GM12875 (cell line): ENCODE results near the gene ACE.

Source experiments
- H3K4me3 ChIP-seq: one replicate; pipeline ENCODE4 v1.5.1; 2011; ENCODE audit warnings: low read depth, low read length, control low read depth
- TF ChIP-seq, protein P1 (sequence below): IDR thresholded peaks from 2 replicates; pipeline ENCODE4 v1.5.1; 2011; ENCODE audit warnings: low read depth, mild to moderate bottlenecking, control low read depth, inconsistent platforms, low read length, moderate library complexity, borderline replicate concordance; ENCODE audit not compliant: insufficient read depth

The ACE gene

DNA sequence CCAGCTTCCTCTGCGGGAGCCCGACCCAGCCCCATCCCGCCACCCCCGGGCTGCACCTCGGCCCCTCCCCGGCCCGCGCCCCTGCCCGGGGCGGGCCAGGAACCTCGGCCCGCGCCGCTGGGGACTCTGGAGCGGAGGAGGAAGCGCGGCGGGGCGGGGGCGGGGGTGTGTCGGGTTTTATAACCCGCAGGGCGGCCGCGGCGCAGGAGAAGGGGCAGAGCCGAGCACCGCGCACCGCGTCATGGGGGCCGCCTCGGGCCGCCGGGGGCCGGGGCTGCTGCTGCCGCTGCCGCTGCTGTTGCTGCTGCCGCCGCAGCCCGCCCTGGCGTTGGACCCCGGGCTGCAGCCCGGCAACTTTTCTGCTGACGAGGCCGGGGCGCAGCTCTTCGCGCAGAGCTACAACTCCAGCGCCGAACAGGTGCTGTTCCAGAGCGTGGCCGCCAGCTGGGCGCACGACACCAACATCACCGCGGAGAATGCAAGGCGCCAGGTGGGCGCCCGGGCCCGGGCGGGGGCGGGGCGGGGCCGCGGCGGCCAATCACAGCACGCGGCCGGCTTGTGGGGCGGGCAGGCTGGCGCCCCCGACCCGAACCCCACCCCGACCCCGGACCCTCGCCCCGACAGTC is at the start of gene ACE:
TSS of gene ACE (plus strand) at position 208 of the 626 bp plus-strand sequence. CDS start at position 242, 34 bp downstream.
- H3K4me3 ChIP-seq, result no peak within 1 kb of the TSS
- TF ChIP-seq, protein P1, sequence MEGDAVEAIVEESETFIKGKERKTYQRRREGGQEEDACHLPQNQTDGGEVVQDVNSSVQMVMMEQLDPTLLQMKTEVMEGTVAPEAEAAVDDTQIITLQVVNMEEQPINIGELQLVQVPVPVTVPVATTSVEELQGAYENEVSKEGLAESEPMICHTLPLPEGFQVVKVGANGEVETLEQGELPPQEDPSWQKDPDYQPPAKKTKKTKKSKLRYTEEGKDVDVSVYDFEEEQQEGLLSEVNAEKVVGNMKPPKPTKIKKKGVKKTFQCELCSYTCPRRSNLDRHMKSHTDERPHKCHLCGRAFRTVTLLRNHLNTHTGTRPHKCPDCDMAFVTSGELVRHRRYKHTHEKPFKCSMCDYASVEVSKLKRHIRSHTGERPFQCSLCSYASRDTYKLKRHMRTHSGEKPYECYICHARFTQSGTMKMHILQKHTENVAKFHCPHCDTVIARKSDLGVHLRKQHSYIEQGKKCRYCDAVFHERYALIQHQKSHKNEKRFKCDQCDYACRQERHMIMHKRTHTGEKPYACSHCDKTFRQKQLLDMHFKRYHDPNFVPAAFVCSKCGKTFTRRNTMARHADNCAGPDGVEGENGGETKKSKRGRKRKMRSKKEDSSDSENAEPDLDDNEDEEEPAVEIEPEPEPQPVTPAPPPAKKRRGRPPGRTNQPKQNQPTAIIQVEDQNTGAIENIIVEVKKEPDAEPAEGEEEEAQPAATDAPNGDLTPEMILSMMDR, result no peak

- TF ChIP-seq, protein P1, result no peak
- no peak overlapping the region for H3K4me3 ChIP-seq
These were observed 47.1 kb upstream of the ACE start for GRCh38 chr17:63429766-63430165.

DNA sequence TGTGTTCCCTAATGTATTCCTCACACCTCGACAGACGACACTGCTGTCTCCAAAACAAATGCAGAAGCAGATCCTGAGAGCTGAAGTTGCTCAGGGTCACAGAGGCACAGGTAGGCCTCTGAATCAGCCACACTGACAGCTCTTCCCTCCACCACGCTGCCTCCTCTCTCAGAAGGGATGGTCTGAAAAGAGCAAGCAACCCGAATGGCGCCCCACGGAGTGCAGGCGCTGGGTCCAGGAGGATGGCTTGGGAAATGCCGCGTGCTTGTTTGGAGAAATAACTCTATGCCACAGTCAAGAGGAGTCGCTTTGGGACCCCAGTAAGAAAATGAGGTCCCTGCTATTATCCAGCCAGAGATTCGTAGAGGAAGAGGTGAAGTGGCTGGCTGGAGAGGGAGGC is 46.6 kb upstream of the ACE start:
- TF ChIP-seq, protein P1, result no peak
- no peak overlapping the region for H3K4me3 ChIP-seq

GRCh38 chr17:63431618-63431938 is 45.3 kb upstream of the ACE start:
- H3K4me3 ChIP-seq, result no peak overlapping the region
- TF ChIP-seq, protein P1, result no peak

DNA sequence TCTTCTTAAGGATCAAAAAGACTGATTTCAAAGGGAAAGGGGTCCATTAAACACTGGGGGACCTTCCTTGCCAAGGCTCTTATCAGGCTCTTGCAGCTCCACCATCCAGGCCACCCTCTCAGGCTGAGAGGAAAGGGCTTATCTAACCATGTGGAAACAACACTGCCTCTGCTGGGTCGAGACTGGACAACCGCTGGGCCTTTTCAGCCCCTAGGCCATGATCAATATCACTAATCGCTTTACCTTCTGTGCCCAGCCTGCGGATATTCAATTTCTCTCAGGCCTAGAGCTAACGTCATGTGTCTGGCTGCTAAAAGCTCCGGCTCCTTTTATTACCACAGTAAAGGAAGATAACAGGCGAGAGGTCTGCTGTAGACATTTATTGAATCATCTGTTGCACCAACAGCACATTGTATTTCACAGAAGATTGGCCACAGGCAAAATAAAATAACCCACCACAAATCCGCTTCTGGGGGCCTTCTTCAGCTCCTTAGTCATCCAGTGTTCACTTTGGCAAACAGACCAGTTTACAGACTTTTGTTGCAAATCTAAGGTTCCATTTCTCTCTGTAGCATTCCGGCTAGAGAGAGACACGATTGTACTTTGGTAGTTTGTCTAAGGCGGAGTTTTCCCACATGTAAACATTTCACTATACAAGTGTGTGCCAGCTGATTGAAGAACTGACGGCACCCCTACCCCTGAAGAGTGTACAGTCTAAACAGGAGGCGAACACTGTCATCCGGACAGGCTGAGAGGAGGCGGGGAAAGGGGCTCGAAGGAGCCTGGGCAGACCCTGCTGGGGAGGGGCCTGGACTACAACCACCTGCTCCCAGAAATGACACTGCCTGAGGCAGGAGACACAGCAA is 44.7 kb upstream of the ACE start:
- H3K4me3 ChIP-seq, result no peak overlapping the region
- TF ChIP-seq, protein P1, result no peak

GRCh38 chr17:63433746-63434591 is 42.9 kb upstream of the ACE start:
- TF ChIP-seq, protein P1, result no peak
- H3K4me3 ChIP-seq, result no peak overlapping the region
